ENCODE measurements around the gene CDK6. TPM values are rescaled to one million over a fixed set of nuclear protein-coding genes. Genes with fewer than 3 reads are reported as not detected.

The CDK6 gene
- total and polyA plus RNA-seq, 10 of the 15 experiments (the other 5 are each of a cell fraction or from before 2014, with no cell fraction given), result 8.0 to 118 (median 45.8) TPM

DNA sequence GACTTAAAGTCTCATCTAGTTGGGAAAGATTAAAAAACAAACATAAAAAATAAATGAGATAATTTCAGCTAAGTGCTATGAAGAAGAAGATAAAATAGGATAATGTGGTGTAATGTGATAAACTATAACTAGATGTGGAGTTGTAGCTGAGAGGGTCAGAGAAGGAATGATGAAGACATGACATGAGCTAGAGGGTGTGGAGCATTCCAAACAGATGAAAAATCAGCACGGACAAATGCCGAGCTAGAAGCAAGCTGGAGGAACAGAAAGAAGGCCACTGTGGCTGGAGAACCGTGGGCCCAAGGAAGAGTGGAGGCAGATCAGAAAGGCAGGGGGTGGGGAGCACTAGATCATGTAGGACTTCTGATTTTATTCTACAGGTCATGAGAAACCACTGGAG is 70.6 kb downstream of the CDK6 start:
- Histone ChIP-seq H2AFZ (ENCODE audit: control insufficient read depth, low read depth, low read length) (no peak overlapping the region), H3K9ac (ENCODE audit: control insufficient read depth, insufficient read depth, low read length) (no peak overlapping the region), H3K4me2 (ENCODE audit: control insufficient read depth, insufficient read depth) (no peak overlapping the region), H3K4me1 (ENCODE audit: control insufficient read depth, insufficient read depth, low read length) (peaks cover 17% of the 10 kb centered on the region), H3K27ac (ENCODE audit: control insufficient read depth, insufficient read depth) (no peak overlapping the region), H3K27me3 (replicated peaks in 1 of 2; ENCODE audit: control insufficient read depth in 2 of 2, insufficient read depth in 2 of 2, low read length in 1 of 2) (no peaks in the 10 kb centered on the region), H4K20me1 (ENCODE audit: control insufficient read depth, insufficient read depth) (no peaks in the 10 kb centered on the region), H3K79me2 (ENCODE audit: control insufficient read depth, insufficient read depth, low read length) (peaks cover 22% of the 10 kb centered on the region), H3K36me3 (ENCODE audit: control insufficient read depth in 2 of 2, insufficient read depth in 2 of 2, low read length in 1 of 2) (peaks cover 3 to 5% of the 10 kb centered on the region in 2 experiments; a peak in 2 of 4 replicates), H3K4me3 (no peak overlapping the region), H3K9me3 (replicated peaks; ENCODE audit: control insufficient read depth, insufficient read depth, low read length) (no peaks in the 10 kb centered on the region; the same call in 1 of the 3 replicates)
- no peak for TF ChIP-seq NFXL1 (IDR thresholded peaks at IDR 0.05; ENCODE audit: borderline replicate concordance)
- TF ChIP-seq HDAC2 (IDR thresholded peaks at IDR 0.05), result no peak
- TF ChIP-seq, protein P1, sequence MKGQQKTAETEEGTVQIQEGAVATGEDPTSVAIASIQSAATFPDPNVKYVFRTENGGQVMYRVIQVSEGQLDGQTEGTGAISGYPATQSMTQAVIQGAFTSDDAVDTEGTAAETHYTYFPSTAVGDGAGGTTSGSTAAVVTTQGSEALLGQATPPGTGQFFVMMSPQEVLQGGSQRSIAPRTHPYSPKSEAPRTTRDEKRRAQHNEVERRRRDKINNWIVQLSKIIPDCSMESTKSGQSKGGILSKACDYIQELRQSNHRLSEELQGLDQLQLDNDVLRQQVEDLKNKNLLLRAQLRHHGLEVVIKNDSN (IDR thresholded peaks at IDR 0.05; ENCODE audit: borderline replicate concordance, extremely low read length, insufficient read depth, low read depth, low read length), result no peak
- TF ChIP-seq, protein P2, sequence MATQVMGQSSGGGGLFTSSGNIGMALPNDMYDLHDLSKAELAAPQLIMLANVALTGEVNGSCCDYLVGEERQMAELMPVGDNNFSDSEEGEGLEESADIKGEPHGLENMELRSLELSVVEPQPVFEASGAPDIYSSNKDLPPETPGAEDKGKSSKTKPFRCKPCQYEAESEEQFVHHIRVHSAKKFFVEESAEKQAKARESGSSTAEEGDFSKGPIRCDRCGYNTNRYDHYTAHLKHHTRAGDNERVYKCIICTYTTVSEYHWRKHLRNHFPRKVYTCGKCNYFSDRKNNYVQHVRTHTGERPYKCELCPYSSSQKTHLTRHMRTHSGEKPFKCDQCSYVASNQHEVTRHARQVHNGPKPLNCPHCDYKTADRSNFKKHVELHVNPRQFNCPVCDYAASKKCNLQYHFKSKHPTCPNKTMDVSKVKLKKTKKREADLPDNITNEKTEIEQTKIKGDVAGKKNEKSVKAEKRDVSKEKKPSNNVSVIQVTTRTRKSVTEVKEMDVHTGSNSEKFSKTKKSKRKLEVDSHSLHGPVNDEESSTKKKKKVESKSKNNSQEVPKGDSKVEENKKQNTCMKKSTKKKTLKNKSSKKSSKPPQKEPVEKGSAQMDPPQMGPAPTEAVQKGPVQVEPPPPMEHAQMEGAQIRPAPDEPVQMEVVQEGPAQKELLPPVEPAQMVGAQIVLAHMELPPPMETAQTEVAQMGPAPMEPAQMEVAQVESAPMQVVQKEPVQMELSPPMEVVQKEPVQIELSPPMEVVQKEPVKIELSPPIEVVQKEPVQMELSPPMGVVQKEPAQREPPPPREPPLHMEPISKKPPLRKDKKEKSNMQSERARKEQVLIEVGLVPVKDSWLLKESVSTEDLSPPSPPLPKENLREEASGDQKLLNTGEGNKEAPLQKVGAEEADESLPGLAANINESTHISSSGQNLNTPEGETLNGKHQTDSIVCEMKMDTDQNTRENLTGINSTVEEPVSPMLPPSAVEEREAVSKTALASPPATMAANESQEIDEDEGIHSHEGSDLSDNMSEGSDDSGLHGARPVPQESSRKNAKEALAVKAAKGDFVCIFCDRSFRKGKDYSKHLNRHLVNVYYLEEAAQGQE (IDR thresholded peaks at IDR 0.05; ENCODE audit: low read depth, low read length), result no peak
- no peak for TF ChIP-seq TAF1 (IDR thresholded peaks at IDR 0.05; ENCODE audit: borderline replicate concordance, low read depth, low read length)
- DNase-seq (ENCODE audit: low read depth, low spot score), result no peak
- no peak for FAIRE-seq
- in situ Hi-C loops (cut with MboI), result no loop called here
- POLR2A ChIA-PET, result interaction anchor here (0.8 to 2.2 kb wide), 2 partner anchors 18 to 71 kb away, joined by 4 to 6 read pairs; partner anchors contain the start of gene CDK6
- SMC1A ChIA-PET (ENCODE audit: uncharacterized antibody, unreplicated experiment), result interaction anchor here (0.6 to 2.8 kb wide), 17 partner anchors 8 to 145 kb away, joined by 3 to 10 read pairs (median 3); no protein-coding TSS in a partner anchor
- CTCF ChIA-PET, result interaction anchor here (0.7 to 2.0 kb wide), 4 partner anchors 8 to 67 kb away, joined by 3 to 7 read pairs (median 4); no protein-coding TSS in a partner anchor
- BruUV-seq (replicated peaks), result no TSS peak
- 94% methylated on average over 3 of the region's 3 CpGs for WGBS (ENCODE audit: insufficient coverage, insufficient replicate concordance, low lambda C conversion rate, missing lambda C conversion rate)
- RAD21 ChIA-PET (ENCODE audit: unreplicated experiment), result interaction anchor here (0.8 to 1.5 kb wide), 3 partner anchors 14 to 140 kb away, joined by 3 read pairs; no protein-coding TSS in a partner anchor
- intact Hi-C loops (cut with micrococcal nuclease; ENCODE audit: unreplicated experiment), result no loop called here
- no peak for ATAC-seq

All from GM12878 (cell line).